A549 (cell line): ENCODE data around the gene AGPAT2. TPM values are rescaled to one million over a fixed set of nuclear protein-coding genes. Genes with fewer than 3 reads are reported as not detected.

Source experiments
- ATAC-seq, 2 experiments: fragments of 200-7000 bp in 1 of 2; fragments of >200 bp in 1 of 2; cut with Nextera tagmentation in 1 of 2; cut with Tn5 transposase in 1 of 2; 3 replicates each; pipeline versions ENCODE4 v1.8.0 to v1.9.1; 2018 to 2020; ENCODE audit warnings: mild to moderate bottlenecking in 1 of 2, moderate library complexity in 1 of 2
- CTCF ChIA-PET: fragments of 300-600 bp; sonication (Branson Sonifier 250); formaldehyde crosslinking; extraction: SDS; loops from one replicate; lab custom pipeline; 2021; ENCODE audit warnings: antibody characterized with exemption, inconsistent platforms; lab: Yijun Ruan, JAX
- POLR2A ChIA-PET: fragments of 350-600 bp; formaldehyde crosslinking; extraction: SDS; loops from one replicate; lab custom pipeline; 2021; ENCODE audit warnings: antibody characterized with exemption, inconsistent platforms; lab: Yijun Ruan, JAX
- DNase-seq, 2 experiments: peaks; one replicate each; pipeline versions ENCODE4 v3.0.0 to v3.0.0-alpha.2; 2011 to 2016; ENCODE audit warnings: low read depth in 1 of 2, low spot score in 1 of 2
- FAIRE-seq: peaks from 2 replicates; lab custom pipeline; 2011; peaks lifted over from hg19 to GRCh38; lab: Jason Lieb, UNC
- H3K27ac ChIP-seq, 2 experiments: fragments of >200 bp; sonication (Bioruptor Twin); formaldehyde crosslinking; 3 replicates each; pipeline ENCODE4 v1.5.1; 2016 to 2017
- H3K4me1 ChIP-seq: fragments of >200 bp; sonication (Bioruptor Twin); formaldehyde crosslinking; 3 replicates; pipeline ENCODE4 v1.6.1; 2016
- H3K4me2 ChIP-seq: fragments of >200 bp; sonication (Bioruptor Twin); formaldehyde crosslinking; 3 replicates; pipeline ENCODE4 v1.6.1; 2016
- H3K4me3 ChIP-seq: fragments of >200 bp; sonication (Bioruptor Twin); formaldehyde crosslinking; 3 replicates; pipeline ENCODE4 v1.5.1; 2016
- H3K9me3 ChIP-seq: fragments of >200 bp; sonication (Bioruptor Twin); formaldehyde crosslinking; 3 replicates; pipeline ENCODE4 v1.6.1; 2016
- CEBPB ChIP-seq, 2 experiments: fragments of >200 bp in 1 of 2; sonication (Bioruptor Twin) in 1 of 2; formaldehyde crosslinking in 1 of 2; IDR thresholded peaks; 2 replicates each; pipeline ENCODE4 v1.6.1; 2012 to 2016
- CHD2 ChIP-seq: fragments of 150-350 bp; IDR thresholded peaks from 2 replicates; pipeline ENCODE4 v1.6.1; 2014; ENCODE audit warnings: low read length; ENCODE audit not compliant: partially characterized antibody
- CTCF ChIP-seq: fragments of >200 bp; sonication (Bioruptor Twin); formaldehyde crosslinking; IDR thresholded peaks from 3 replicates; pipeline ENCODE4 v1.5.1; 2016
- ELK1 ChIP-seq: fragments of 150-350 bp; IDR thresholded peaks from 2 replicates; pipeline ENCODE4 v1.6.1; 2014; ENCODE audit warnings: low read depth, mild to moderate bottlenecking, low read length
- FOSB ChIP-seq: fragments of 250-450 bp; sonication (Bioruptor Pico); IDR thresholded peaks from 2 replicates; pipeline ENCODE4 v1.5.0; 2020; ENCODE audit warnings: mild to moderate bottlenecking, moderate library complexity
- FOXS1 ChIP-seq: fragments of 250-450 bp; sonication (Bioruptor Pico); IDR thresholded peaks from 2 replicates; pipeline ENCODE4 v1.5.0; 2020; ENCODE audit warnings: mild to moderate bottlenecking, moderate library complexity
- GATA3 ChIP-seq: IDR thresholded peaks from 2 replicates; pipeline ENCODE4 v1.6.1; 2012; ENCODE audit warnings: borderline replicate concordance
- HDAC2 ChIP-seq: fragments of 200-600 bp; sonication (generic); IDR thresholded peaks from 2 replicates; pipeline ENCODE4 v1.6.1; 2016
- HEYL ChIP-seq: fragments of 250-450 bp; sonication (Bioruptor Pico); IDR thresholded peaks from 2 replicates; pipeline ENCODE4 v1.8.0; 2021; ENCODE audit warnings: mild to moderate bottlenecking, moderate library complexity
- HMGXB4 ChIP-seq: fragments of 250-450 bp; sonication (Bioruptor Pico); IDR thresholded peaks from 2 replicates; pipeline ENCODE4 v1.5.0; 2021; ENCODE audit warnings: mild to moderate bottlenecking, moderate library complexity, borderline replicate concordance
- HOXB13 ChIP-seq: fragments of 250-450 bp; sonication (Bioruptor Pico); IDR thresholded peaks from 2 replicates; pipeline ENCODE4 v1.5.0; 2020; ENCODE audit warnings: low read depth, mild to moderate bottlenecking, moderate library complexity
- KDM1A ChIP-seq: fragments of 200-600 bp; sonication (generic); IDR thresholded peaks from 2 replicates; pipeline ENCODE4 v1.6.1; 2016; ENCODE audit warnings: low read depth, mild to moderate bottlenecking
- KDM5A ChIP-seq: fragments of 200-600 bp; sonication (generic); IDR thresholded peaks from 2 replicates; pipeline ENCODE4 v1.6.1; 2016; ENCODE audit warnings: antibody characterized with exemption, mild to moderate bottlenecking
- MAZ ChIP-seq: fragments of 150-350 bp; IDR thresholded peaks from 2 replicates; pipeline ENCODE4 v1.6.1; 2014; ENCODE audit warnings: antibody characterized with exemption, low read depth, low read length, borderline replicate concordance
- NR3C1 ChIP-seq: fragments of >200 bp; sonication (Bioruptor Twin); formaldehyde crosslinking; IDR thresholded peaks from 3 replicates; pipeline ENCODE4 v1.6.1; 2017
- POLR2A ChIP-seq: IDR thresholded peaks from 2 replicates; pipeline ENCODE4 v1.6.1; 2012; ENCODE audit warnings: mild to moderate bottlenecking, low read length
- REST ChIP-seq: fragments of 200-600 bp; sonication (generic); IDR thresholded peaks from 2 replicates; pipeline ENCODE4 v1.6.1; 2016; ENCODE audit warnings: antibody characterized with exemption, mild to moderate bottlenecking, moderate library complexity
- SREBF2 ChIP-seq: fragments of 450-650 bp; IDR thresholded peaks from 2 replicates; pipeline ENCODE4 v1.6.1; 2014; ENCODE audit warnings: mild to moderate bottlenecking, moderate library complexity
- TP53 ChIP-seq: fragments of 250-450 bp; sonication (Bioruptor Pico); IDR thresholded peaks from 2 replicates; pipeline ENCODE4 v1.5.0; 2021; ENCODE audit warnings: mild to moderate bottlenecking, moderate library complexity
- USF2 ChIP-seq: fragments of 450-650 bp; IDR thresholded peaks from 2 replicates; pipeline ENCODE4 v1.6.1; 2014; ENCODE audit warnings: antibody characterized with exemption
- ZC3H11A ChIP-seq: fragments of 450-650 bp; IDR thresholded peaks from 2 replicates; pipeline ENCODE4 v1.6.1; 2014; ENCODE audit warnings: antibody characterized with exemption, mild to moderate bottlenecking
- ZNF302 ChIP-seq: fragments of 250-450 bp; sonication (Bioruptor Pico); IDR thresholded peaks from 2 replicates; pipeline ENCODE4 v1.9.0; 2021; ENCODE audit warnings: inconsistent platforms, mild to moderate bottlenecking, moderate library complexity
- ZSCAN20 ChIP-seq: fragments of 250-450 bp; sonication (Bioruptor Pico); IDR thresholded peaks from 2 replicates; pipeline ENCODE4 v1.8.0; 2022; ENCODE audit warnings: mild to moderate bottlenecking, moderate library complexity
- WGBS: methylation state at CpG from one replicate; pipeline ENCODE4 v1.1.6; 2017; ENCODE audit errors: missing lambda C conversion rate; 5-methylcytosine and 5-hydroxymethylcytosine counted together
- polyA plus RNA-seq, 4 experiments: library from polyadenylated mRNA; depleted of rRNA in 3 of 4; stranded (reverse); fragments of >200 nt; fragmentation: RNase III in 1 of 4; extraction: RNeasy Plus Mini Kit Qiagen cat#74134 plus additional on column Dnase treatment in 1 of 4; gene quantifications; 2 replicates in 3 of 4; 3 replicates in 1 of 4; pipeline ENCODE4 v1.2.3, GENCODE V29; 2011 to 2017

AGPAT2 gene
- polyA plus RNA-seq, 2 of the 4 experiments (the other 2 are of a cell fraction), result 32.3 to 49.5 TPM

GRCh38 chr9:136685790-136686533 is 1.3 kb downstream of the AGPAT2 start:
- ChIA-PET CTCF (interaction anchor here (0.7 to 13.4 kb wide), 7 partner anchors 8 to 41 kb away, joined by 3 to 186 read pairs (median 7); no protein-coding TSS in a partner anchor), POLR2A (no interaction called here)
- H3K9me3 ChIP-seq, result no peaks in the 10 kb centered on the region
- FAIRE-seq (no peak), DNase-seq (no peak), ATAC-seq (peak in 1 of 2 experiments; percentile 52; a peak in 3 of 6 replicates)
- H3K27ac ChIP-seq, result peak overlapping the region; percentile 85 to 96
- WGBS, result 79% methylated on average over 11 of the region's 19 CpGs
- peak overlapping the region; percentile 100 for H3K4me2 ChIP-seq
- peak overlapping the region; percentile 72 for H3K4me3 ChIP-seq
- peaks cover 27% of the 10 kb centered on the region for H3K4me1 ChIP-seq
- TF ChIP-seq ZNF302 (CRISPR knock-in tag), result no peak
- no peak for TF ChIP-seq HEYL
- no peak for TF ChIP-seq HOXB13 (CRISPR knock-in tag)
- TF ChIP-seq POLR2A, result no peak
- TF ChIP-seq CTCF, result no peak
- TF ChIP-seq MAZ, result no peak
- TF ChIP-seq HDAC2, result no peak
- TF ChIP-seq TP53, result no peak
- TF ChIP-seq, all 56 proteins: peak for 0

- ATAC-seq (no peak), FAIRE-seq (no peak), DNase-seq (no peak)
- TF ChIP-seq FOSB (CRISPR knock-in tag) (no peak), REST (no peak), ZC3H11A (no peak), SREBF2 (no peak), HMGXB4 (no peak), ZSCAN20 (no peak), USF2 (no peak), FOXS1 (CRISPR knock-in tag) (no peak), CEBPB (IDR thresholded peaks at IDR 0.05) (no peak), GATA3 (no peak), HOXB13 (CRISPR knock-in tag) (no peak), KDM1A (no peak), ELK1 (no peak), CHD2 (no peak), NR3C1 (no peak), KDM5A (no peak)
- ChIA-PET CTCF (interaction anchor here (1.5 to 13.4 kb wide), 4 partner anchors 8 to 16 kb away, joined by 3 to 186 read pairs (median 8); no protein-coding TSS in a partner anchor), POLR2A (no interaction called here)
- H3K4me2 ChIP-seq, result peak overlapping the region; percentile 100; the same call in 2 of the 3 replicates
- 91% methylated on average over 5 of the region's 7 CpGs for WGBS
- no peaks in the 10 kb centered on the region for H3K9me3 ChIP-seq
- H3K27ac ChIP-seq, result peak overlapping the region in 1 of 2 experiments; percentile 96; a peak in 3 of 6 replicates
- H3K4me1 ChIP-seq, result peaks cover 21% of the 10 kb centered on the region
- H3K4me3 ChIP-seq, result no peak overlapping the region; the same call in 2 of the 3 replicates
These were observed 2.0 kb downstream of the AGPAT2 start for GRCh38 chr9:136685216-136685615.
